ENCODE results near the gene MAGI1.

Gene MAGI1

DNA sequence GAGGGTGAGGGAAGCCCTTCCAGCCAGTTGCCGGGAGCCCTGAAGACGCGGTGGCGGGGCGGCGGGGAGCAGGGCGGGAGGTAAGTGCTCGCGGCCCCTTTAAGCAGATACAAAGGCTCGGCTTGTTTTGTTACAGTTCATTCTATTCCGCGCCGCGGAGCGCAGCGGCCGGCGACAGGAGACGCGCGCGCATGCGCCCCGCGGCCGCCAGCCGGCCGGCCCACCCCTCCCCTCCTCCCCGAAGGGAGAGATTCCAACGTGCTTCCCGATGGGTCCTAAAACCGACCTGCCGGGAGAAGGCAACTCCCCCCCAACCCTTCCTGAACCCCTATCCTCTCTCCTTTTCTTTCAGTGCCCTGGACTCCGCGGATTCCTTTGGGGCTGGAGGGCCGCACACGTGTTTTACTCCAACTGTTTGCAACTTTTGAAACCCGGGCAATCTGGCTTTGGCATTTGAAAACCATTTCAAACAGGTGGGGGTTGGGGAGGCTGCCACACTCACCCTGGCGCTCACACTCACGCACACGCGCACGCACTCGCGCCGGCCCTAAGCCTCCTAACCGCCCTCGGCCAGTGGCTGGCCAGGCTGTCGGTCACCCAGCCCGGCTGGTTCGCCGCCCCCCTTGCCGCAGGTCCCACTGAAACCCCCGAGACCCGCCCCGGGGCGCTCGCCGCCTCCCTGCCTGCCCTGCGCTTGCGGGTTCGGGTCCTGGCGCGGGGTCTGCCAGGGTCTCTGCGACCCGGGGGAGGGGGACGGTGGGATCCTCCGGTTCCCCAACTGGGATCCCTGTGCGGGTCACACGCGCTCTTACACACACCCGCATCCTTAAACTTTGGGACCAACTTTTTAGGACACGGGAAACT lies at the start of gene MAGI1:
TSS of gene MAGI1 (minus strand) at position 193 of the 864 bp plus-strand sequence. CDS start 610 bp downstream, outside the sequence.
- no peaks in the 10 kb centered on the region for H3K36me3 Mint-ChIP-seq (ENCODE audit: low read depth)
- H3K27ac Mint-ChIP-seq = peak within 1 kb of the TSS; percentile 11
- ATAC-seq = peak; percentile 69

DNA sequence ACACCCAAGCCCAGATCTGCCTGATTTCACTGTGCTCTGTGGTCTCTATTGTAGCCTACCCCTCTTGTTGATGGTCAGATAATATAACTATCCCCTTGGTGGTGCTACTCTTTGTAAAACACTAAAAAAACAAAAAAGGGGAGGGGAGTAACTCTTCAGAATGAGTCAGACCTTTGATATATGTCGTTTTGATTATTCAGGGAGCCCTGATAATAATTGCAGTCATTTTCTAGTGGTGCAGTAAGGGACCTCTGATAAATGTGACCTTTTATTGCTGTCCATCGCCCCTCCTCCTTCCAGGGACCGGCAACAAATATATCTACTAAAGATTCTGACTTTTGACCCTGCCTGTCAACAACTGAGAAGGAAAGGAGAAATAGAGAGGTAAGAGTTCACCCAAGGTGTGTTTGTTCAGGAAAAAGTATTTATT lies 45.1 kb upstream of the MAGI1 start:
- Mint-ChIP-seq H3K27me3 (no peaks in the 10 kb centered on the region), H3K4me1 (no peaks in the 10 kb centered on the region), H3K36me3 (ENCODE audit: low read depth) (no peaks in the 10 kb centered on the region), H3K27ac (no peak overlapping the region), H3K4me3 (no peak overlapping the region), H3K9me3 (no peaks in the 10 kb centered on the region)
- DNase-seq = no peak
- ATAC-seq = no peak

More for the DNA sequence above, at the start of gene MAGI1:
- no peaks in the 10 kb centered on the region for H3K9me3 Mint-ChIP-seq
- peak; percentile 29 for DNase-seq
- H3K4me3 Mint-ChIP-seq = peak within 1 kb of the TSS; percentile 83
- H3K27me3 Mint-ChIP-seq = peaks cover 63% of the 10 kb centered on the region
- peaks cover 13% of the 10 kb centered on the region for H3K4me1 Mint-ChIP-seq

DNA sequence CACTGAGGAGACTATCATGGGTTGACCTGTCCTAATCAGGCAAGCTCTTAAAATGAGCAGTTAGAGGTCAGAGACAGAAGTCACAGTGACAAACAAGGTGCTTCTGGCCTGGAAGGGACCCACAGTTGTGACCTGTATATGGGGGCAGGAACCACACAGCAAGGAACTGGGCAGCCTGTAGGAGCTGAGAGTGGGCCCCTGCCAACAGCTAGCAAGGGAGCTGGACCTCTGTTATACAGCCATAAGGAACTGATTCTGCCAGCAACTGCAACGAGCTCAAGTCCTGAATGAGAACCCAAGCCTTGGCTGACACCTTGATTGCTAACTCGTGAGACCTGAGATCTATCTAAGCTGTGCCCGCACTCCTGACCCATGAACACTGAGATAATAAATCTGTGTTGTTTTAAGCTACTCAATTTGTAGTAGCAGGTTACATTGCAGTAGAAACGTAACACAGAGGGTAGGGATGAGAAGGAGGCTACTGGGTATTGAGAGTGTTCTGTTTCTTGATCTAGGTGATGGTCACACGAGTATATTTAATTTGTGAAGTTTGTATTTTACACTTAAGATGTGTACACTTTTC lies 44.5 kb upstream of the MAGI1 start:
- Mint-ChIP-seq H3K27ac (no peak overlapping the region), H3K4me1 (no peaks in the 10 kb centered on the region), H3K36me3 (ENCODE audit: low read depth) (no peaks in the 10 kb centered on the region), H3K9me3 (peaks cover under 1% of the 10 kb centered on the region), H3K27me3 (no peaks in the 10 kb centered on the region), H3K4me3 (no peak overlapping the region)
- DNase-seq (no peak), ATAC-seq (no peak)

DNA sequence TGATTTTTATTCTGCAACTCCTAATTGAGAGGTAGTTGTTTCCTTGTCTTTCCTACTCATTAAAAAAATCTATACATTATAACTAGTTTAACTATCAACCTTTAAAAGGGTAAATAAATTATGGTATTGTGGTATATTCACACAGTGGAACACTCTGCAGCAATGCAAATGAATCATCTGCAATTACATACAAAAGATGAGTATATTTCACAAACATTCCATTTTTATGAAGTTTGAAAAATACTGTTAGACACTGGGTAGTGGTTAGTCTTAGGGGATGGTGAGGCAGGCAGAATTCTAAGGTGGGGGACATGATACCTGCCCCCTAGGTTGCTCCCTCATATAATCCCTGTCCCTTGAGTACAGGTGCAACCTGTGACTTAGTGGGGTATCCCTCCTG lies 44.0 kb upstream of the MAGI1 start:
- Mint-ChIP-seq H3K4me1 (no peaks in the 10 kb centered on the region), H3K4me3 (no peak overlapping the region), H3K27ac (no peak overlapping the region), H3K36me3 (ENCODE audit: low read depth) (no peaks in the 10 kb centered on the region), H3K27me3 (no peaks in the 10 kb centered on the region), H3K9me3 (peaks cover 3% of the 10 kb centered on the region)
- no peak for DNase-seq
- ATAC-seq = no peak

DNA sequence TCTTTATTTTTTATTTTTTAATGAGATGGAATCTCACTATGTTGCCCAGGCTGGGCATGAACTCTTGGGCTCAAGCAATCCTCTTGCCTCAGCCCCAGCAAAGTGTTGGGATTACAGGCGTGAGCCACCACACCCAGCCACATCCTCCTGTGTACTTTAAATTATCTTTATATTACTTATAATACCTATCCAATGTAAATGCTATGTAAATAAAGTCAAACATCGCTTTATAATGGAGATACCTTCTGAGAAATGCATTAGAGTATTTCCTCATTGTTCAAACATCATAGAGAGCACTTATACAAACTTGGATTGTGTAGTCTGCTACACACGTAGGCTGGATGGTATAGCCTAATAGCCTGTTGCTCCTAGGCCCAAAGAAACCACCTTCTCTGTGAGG lies 41.4 kb upstream of the MAGI1 start:
- Mint-ChIP-seq H3K36me3 (ENCODE audit: low read depth) (no peaks in the 10 kb centered on the region), H3K4me1 (no peaks in the 10 kb centered on the region), H3K4me3 (no peak overlapping the region), H3K9me3 (peaks cover 3% of the 10 kb centered on the region), H3K27me3 (peaks cover 2% of the 10 kb centered on the region), H3K27ac (no peak overlapping the region)
- ATAC-seq (no peak), DNase-seq (no peak)

DNA sequence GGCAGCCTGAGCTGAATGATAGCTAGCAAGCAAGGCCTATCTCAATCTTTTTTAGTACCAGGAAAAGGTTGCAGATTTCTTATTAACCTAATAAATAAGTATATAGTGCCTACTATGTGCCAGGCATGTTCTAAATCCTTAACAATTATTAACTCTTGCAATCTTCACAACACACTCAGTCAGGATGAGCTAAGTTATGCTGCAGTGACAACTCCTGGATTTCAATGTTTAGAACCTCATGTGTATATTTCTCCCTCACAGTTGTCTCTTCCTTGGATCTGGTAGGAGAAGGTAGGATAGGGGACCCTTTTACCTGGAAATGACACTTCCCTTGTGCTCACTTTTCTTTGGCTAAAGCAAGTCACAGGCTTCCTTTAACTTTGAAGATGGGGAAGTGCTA lies 39.3 kb upstream of the MAGI1 start:
- Mint-ChIP-seq H3K4me1 (no peaks in the 10 kb centered on the region), H3K27me3 (peaks cover 2% of the 10 kb centered on the region), H3K4me3 (no peak overlapping the region), H3K27ac (no peak overlapping the region), H3K36me3 (ENCODE audit: low read depth) (no peaks in the 10 kb centered on the region), H3K9me3 (peaks cover 3% of the 10 kb centered on the region)
- ATAC-seq (no peak), DNase-seq (no peak)

DNA sequence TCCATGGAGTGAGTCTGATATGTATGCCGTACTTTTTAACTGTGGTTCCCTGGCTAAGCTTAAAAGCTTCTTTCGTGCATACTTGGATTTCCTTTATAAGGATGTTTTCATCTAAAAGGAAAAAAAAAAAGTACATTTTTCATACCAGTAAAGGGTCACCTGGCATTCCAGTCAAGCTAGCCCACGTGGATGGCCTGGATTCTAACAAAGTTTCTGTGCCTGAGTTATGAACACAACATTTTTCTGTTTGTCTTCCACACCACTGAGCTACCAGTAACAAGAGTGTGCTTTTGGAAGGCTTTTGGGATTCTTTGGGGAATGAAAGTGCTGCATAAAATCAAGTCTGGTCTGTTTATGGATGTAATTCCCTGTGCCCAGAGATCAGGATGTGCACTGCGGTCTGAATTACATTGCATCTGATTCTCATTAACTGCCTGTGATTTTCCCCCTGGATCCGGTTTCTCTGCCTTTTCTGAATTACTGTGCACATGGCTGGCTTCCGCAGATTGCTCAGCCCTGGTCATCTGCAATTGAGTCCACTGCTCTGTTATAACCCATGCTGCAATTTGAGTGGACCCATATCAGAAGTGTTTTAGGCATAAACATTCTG lies 38.2 kb upstream of the MAGI1 start:
- peaks cover 5% of the 10 kb centered on the region for H3K27me3 Mint-ChIP-seq

DNA sequence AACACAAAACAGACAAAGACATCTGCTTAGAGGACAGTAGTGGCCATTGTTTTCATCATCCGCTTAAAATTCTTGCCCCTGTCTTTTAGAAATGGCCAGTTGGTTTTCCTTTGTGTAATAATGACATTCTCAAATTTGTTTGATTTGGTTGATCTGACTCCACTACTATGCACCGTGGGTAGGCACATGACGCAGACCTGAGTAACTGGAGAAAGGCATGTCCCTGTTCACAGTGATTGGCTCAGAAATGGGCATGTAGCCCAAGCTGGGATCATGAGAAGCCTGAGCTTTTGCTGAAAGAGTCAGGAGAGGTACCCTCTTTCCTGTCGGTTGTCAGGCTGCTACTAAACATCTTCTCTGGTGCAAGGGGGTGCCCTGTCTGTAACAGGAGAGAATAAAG lies 36.6 kb upstream of the MAGI1 start:
- no peaks in the 10 kb centered on the region for H3K4me1 Mint-ChIP-seq
- H3K27me3 Mint-ChIP-seq = peaks cover 5% of the 10 kb centered on the region
- no peaks in the 10 kb centered on the region for H3K36me3 Mint-ChIP-seq (ENCODE audit: low read depth)
- H3K9me3 Mint-ChIP-seq = peaks cover 3% of the 10 kb centered on the region
- no peak overlapping the region for H3K4me3 Mint-ChIP-seq
- H3K27ac Mint-ChIP-seq = no peak overlapping the region
- DNase-seq = no peak
- ATAC-seq = no peak

More for the DNA sequence above, 38.2 kb upstream of the MAGI1 start:
- Mint-ChIP-seq H3K27ac (no peak overlapping the region), H3K36me3 (ENCODE audit: low read depth) (no peaks in the 10 kb centered on the region), H3K4me1 (no peaks in the 10 kb centered on the region), H3K4me3 (no peak overlapping the region), H3K9me3 (peaks cover 3% of the 10 kb centered on the region)
- no peak for ATAC-seq
- no peak for DNase-seq

DNA sequence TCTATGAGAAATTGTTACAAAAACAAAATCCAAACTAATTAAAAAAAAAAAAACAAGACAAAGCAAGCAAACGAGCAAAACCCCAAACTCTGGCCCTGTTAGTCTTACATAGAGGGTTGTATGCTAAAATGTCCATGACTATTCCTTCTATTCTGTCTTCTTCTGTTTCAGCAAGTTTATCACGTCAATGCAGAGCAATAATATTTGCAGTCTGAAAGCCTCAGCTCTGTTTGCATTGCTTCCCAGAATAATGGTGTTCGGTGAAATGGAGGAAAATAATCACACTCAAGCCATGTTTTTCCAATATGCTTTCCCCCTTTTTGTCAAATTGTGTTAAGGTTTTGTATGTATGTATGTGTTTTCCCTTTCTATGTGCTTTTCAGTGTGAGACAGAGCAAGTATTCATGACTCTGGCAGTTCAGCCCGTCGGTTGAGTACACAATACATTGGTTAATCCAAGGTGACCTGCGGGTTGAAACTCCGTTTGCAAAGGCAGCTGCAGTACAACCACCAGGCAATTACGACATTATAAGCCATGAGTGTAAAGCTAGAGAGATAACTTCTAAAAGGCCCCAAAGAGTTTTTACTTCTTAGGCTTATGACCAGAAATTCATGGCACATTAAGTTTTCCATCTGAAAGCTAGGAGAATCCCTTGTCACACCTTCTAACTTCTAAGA lies 34.9 kb upstream of the MAGI1 start:
- Mint-ChIP-seq H3K36me3 (ENCODE audit: low read depth) (no peaks in the 10 kb centered on the region), H3K9me3 (peaks cover 11% of the 10 kb centered on the region)
- DNase-seq = no peak

DNA sequence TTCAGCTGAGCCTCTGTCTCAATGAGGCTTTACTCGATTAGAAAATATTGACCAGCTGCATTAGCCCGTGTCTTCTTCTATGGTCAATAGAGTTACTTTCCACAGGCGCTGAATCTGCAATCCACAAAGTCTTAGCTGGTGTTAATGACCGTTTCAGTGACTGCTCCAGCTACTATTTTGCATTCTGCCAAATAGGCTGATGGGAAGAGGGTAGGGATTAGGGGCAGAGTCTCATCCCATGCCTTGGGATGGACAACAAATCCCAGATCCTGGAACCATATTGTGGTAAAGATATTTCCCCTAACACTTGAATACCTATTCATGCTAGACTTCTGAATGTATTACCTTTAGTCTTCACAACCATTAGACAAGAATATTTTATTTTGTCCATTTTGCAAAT lies 29.5 kb upstream of the MAGI1 start:
- H3K36me3 Mint-ChIP-seq (ENCODE audit: low read depth) = no peaks in the 10 kb centered on the region
- no peak for ATAC-seq
- H3K4me1 Mint-ChIP-seq = no peaks in the 10 kb centered on the region
- H3K4me3 Mint-ChIP-seq = no peak overlapping the region
- peaks cover 12% of the 10 kb centered on the region for H3K9me3 Mint-ChIP-seq
- peaks cover 7% of the 10 kb centered on the region for H3K27me3 Mint-ChIP-seq
- DNase-seq = no peak
- no peak overlapping the region for H3K27ac Mint-ChIP-seq

More for the DNA sequence above, 34.9 kb upstream of the MAGI1 start:
- Mint-ChIP-seq H3K4me3 (no peak overlapping the region), H3K4me1 (no peaks in the 10 kb centered on the region), H3K27ac (no peak overlapping the region), H3K27me3 (peaks cover 5% of the 10 kb centered on the region)
- ATAC-seq = no peak

DNA sequence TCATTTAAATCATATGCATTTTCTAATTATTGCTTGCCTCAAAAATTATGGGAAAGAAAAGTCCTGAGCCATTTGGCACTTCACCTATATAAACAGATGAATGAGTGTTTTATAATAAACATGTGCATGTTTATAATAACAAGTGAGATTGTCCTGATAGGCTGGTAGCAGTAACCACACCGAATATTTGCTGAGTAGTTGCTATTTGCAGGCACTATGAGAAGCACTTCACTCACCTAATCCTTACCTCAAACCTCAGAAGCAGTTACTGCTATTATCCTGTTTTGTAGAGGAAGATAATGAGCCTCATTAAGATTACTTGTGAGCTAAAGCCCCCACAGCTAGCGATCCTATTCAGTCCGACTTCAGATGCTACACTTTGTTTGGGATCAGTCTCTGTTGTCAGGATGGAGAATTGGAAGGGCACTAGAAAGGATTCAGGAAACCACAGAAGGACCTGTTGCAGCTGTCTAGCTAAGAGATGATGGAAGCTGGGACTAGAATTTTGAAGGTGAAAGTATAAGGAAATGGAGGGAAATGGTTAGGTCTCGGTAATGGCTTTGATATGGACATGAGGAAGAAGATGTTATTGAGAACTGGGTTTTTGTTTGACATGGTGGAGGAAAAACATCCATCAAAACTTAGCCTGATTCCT lies 28.4 kb upstream of the MAGI1 start:
- H3K4me1 Mint-ChIP-seq = no peaks in the 10 kb centered on the region
- H3K4me3 Mint-ChIP-seq = no peak overlapping the region
- DNase-seq = no peak
- peaks cover 12% of the 10 kb centered on the region for H3K9me3 Mint-ChIP-seq
- H3K27me3 Mint-ChIP-seq = peaks cover 5% of the 10 kb centered on the region
- ATAC-seq = no peak
- no peak overlapping the region for H3K27ac Mint-ChIP-seq
- no peaks in the 10 kb centered on the region for H3K36me3 Mint-ChIP-seq (ENCODE audit: low read depth)

DNA sequence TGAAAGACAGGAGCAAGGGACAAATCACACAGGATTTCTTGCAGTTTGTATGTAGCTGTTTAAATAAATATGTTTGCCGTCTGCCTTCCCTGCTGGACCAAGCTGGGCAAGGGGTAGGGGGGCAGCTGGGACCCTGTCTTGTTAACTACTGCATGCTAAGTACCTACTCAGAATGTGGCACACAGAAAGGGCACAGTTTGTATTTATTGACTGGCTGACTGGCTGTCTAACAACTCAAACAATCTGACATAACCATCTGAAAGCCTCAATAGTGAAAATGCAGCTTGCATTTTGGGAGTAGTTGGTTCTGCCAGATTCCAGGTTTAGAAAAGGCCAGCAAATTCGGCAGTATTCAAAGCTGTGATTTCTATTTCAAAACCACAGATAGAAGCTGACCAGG lies 16.6 kb upstream of the MAGI1 start:
- Mint-ChIP-seq H3K4me1 (no peaks in the 10 kb centered on the region), H3K9me3 (no peaks in the 10 kb centered on the region), H3K27ac (no peak overlapping the region), H3K4me3 (no peak overlapping the region), H3K36me3 (ENCODE audit: low read depth) (no peaks in the 10 kb centered on the region), H3K27me3 (no peaks in the 10 kb centered on the region)
- DNase-seq (no peak), ATAC-seq (no peak)

DNA sequence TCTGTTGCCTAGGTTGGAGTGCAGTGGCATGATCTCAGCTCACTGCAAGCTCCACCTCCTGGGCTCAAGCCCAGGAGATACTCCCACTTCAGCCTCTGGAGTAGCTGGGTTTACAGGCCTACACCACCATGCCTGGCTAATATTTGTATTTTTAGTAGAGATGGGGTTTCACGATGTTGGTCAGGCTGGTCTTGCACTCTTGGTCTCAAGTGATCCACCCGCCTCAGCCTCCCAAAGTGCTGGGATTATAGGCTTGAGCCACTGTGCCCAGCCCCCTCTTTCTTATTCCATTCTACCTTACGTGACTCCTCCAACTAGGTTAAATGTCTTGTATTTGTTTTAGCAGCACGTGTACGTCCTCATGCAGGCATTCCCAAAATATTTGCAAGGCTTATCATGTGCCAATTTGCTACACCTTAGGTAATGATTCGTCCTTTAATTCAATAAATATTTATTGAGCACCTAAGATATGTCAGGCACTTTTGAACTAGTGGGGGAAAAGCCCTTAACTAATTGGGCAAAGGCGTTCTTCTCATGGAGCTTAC lies 14.9 kb upstream of the MAGI1 start:
- DNase-seq = no peak
- H3K27ac Mint-ChIP-seq = no peak overlapping the region
- no peaks in the 10 kb centered on the region for H3K9me3 Mint-ChIP-seq
- no peaks in the 10 kb centered on the region for H3K36me3 Mint-ChIP-seq (ENCODE audit: low read depth)
- no peak overlapping the region for H3K4me3 Mint-ChIP-seq
- no peaks in the 10 kb centered on the region for H3K4me1 Mint-ChIP-seq
- ATAC-seq = no peak
- H3K27me3 Mint-ChIP-seq = peaks cover 2% of the 10 kb centered on the region

Data from activated naive CD8-positive, alpha-beta T cell treated with anti-CD3 and anti-CD28 coated beads, Interleukin-2, amount 50 U/mL, for 24 hours (primary cell).